Stimulated activated CD8-positive, alpha-beta memory T cell treated with anti-CD3 and anti-CD28 coated beads, Interleukin-12 subunit alpha, Interleukin-12 subunit beta, amount 100 ng/mL, for 24 hours (primary cell): ENCODE results near the gene IDH3A.

Source experiments
- DNase-seq: peaks from one replicate; pipeline ENCODE4 v3.0.0-alpha.2; 2020; ENCODE audit errors: extremely low read depth

Gene IDH3A

DNA sequence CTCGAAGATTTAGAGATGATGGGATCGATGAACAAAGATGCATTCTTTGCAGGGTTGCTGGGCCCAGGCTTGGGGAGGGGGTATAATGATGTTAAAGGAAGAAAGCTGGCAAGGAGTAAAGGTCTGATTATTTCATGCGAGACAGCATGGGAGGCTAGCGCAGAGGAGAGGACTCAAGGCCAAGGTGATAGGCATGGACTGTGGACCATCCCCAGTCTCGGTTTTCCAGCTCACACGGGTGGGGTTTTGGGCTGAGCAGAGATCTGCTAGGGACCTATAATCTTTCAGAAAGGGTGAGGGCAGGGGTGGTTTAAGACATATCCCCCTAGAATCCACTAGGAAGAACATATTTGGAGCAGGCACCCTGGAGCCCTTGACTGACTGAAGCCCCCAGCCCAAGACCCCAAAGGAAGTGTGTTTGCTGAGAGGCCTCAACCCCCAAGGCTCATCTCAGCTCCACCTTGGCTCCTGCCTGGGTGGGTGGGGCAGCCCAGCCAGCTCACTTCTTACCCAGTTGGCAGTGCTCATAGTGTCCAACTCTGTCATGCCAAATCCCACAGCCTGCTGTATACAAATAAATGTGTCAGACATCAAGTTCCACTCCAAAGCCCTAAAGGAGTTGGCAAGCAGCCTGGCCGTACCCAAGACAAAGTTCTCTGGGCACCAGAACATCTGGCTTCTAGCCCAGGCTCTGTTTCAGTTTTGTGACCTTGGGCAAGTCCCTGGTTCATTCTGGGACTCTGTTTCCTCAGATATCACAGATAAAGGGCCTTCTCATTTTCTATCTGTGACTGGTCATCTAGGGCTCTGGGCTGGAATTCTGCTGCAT, 67.3 kb downstream of the IDH3A start:
- no peak for DNase-seq

DNA sequence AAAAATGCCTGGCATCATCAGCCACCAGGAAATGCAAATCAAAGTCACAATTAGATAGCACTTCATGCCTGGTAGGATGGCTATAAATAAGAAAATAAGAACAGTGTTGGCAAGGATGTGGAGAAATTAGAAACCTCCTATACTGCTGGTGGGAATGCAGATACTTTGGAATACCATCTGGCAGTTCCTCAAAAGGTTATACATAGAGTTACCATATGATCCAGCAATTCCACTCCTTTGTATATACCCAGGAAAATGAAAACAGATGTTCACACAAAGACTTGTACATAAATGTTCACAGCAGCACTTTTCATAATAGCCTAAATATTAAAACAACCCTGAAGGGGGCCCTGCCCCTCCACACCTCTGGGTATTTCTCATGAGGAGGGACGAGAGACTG, 71.6 kb downstream of the IDH3A start:
- DNase-seq: no peak
